Gastrocnemius medialis (tissue), 4 donors: ENCODE results near the gene TNFAIP3. TPM values are rescaled to one million over a fixed set of nuclear protein-coding genes. Genes with fewer than 3 reads are reported as not detected.

ENCODE experiments used
- ATAC-seq, 2 donors: fragments of 150-250 bp; one replicate each; pipeline ENCODE4 v1.9.1; 2016
- DNase-seq, 2 donors: peaks; one replicate each; pipeline ENCODE4 v3.0.0-alpha.2; 2019
- H3K27ac ChIP-seq, 4 donors: fragments of 200-600 bp; sonication (generic); 1 replicate in 1 of 4; 2 replicates in 3 of 4; pipeline ENCODE4 v1.5.1; 2016 to 2018; ENCODE audit warnings: mild to moderate bottlenecking in 2 of 4, moderate library complexity in 1 of 4
- H3K27me3 ChIP-seq, 3 donors: fragments of 200-600 bp; sonication (generic) in 2 of 3; 1 replicate in 1 of 3; 2 replicates in 2 of 3; pipeline versions ENCODE4 v1.5.1 to v1.6.0; 2016 to 2019; ENCODE audit warnings: mild to moderate bottlenecking in 1 of 3, moderate library complexity in 1 of 3
- H3K36me3 ChIP-seq, 2 donors: fragments of 200-600 bp; sonication (generic) in 1 of 2; one replicate each; pipeline ENCODE4 v1.5.1; 2017 to 2018
- H3K4me1 ChIP-seq, 2 donors: fragments of 200-600 bp; sonication (generic) in 1 of 2; one replicate each; pipeline ENCODE4 v1.5.1; 2016 to 2017; ENCODE audit warnings: mild to moderate bottlenecking in 2 of 2
- H3K4me3 ChIP-seq, 4 donors: fragments of 200-600 bp; sonication (generic) in 3 of 4; 1 replicate in 1 of 4; 2 replicates in 3 of 4; pipeline ENCODE4 v1.5.1; 2016 to 2019; ENCODE audit warnings: mild to moderate bottlenecking in 2 of 4
- H3K9me3 ChIP-seq, 3 donors: fragments of 200-600 bp; sonication (generic) in 2 of 3; 1 replicate in 1 of 3; 2 replicates in 2 of 3; pipeline ENCODE4 v1.5.1; 2016 to 2019
- POLR2A ChIP-seq, 2 donors: fragments of 450-650 bp; IDR thresholded peaks; one replicate each; pipeline ENCODE4 v1.6.1; 2017; ENCODE audit warnings: antibody characterized with exemption in 2 of 2, mild to moderate bottlenecking in 2 of 2, moderate library complexity in 2 of 2
- in situ Hi-C, 4 donors: fragments of 200-750 bp; cut with MboI; loops; one replicate each; pipeline versions ENCODE4 v1.15.0 to v1.8.0; 2017; ENCODE audit warnings: low sequenced_read_pairs in 4 of 4
- intact Hi-C: fragments of 100-400 bp; cut with DNase I; formaldehyde crosslinking; loops from one replicate; pipeline ENCODE4 v1.15.1; 2023; ENCODE audit warnings: low total_unique reads
- total RNA-seq, 4 donors: library from RNA; depleted of rRNA; stranded (reverse); fragments of >200 nt; gene quantifications; one replicate each; pipeline versions ENCODE4 v1.1.0 to v1.2.3, GENCODE V29; 2016
- TF ChIP-seq, protein P1 (sequence below), 5 experiments: fragments of 450-650 bp in 3 of 5; fragments of 200-600 bp in 2 of 5; sonication (generic) in 2 of 5; IDR thresholded peaks in 4 of 5; conservative IDR thresholded peaks in 1 of 5; 1 replicate in 4 of 5; 2 replicates in 1 of 5; pipeline ENCODE4 v1.5.1; 2016 to 2019; ENCODE audit warnings: antibody characterized with exemption in 5 of 5, mild to moderate bottlenecking in 3 of 5, moderate library complexity in 3 of 5

The TNFAIP3 gene
- total RNA-seq, 4 donors from 2014 or later = 2.6 to 7.1 (median 4.7) TPM

DNA sequence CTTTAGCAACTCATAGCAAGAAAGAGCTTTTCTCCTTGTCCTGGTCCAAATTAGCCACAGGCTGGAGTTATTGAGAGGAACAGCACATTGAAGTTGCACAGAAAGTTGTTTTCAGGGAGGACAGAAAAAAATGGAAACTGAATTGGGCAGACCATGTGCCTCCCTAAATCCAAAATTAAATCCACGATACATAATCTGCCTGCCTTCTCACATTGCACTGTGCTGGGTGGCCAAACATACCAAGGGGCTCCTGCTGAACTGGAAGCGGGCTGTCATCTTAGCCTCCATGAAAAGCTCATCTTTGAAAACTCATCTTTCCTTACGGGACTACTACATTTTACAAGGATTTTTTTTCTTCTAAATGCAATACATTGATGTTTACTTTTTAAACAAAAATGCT is 59.9 kb downstream of the TNFAIP3 start:
- ATAC-seq (peak; percentile 60 to 63), DNase-seq (no peak)
- Histone ChIP-seq H3K9me3 (no peaks in the 10 kb centered on the region), H3K27ac (peak overlapping the region in 3 of 4 donors; percentile 27 to 57 (median 32)), H3K4me1 (peaks cover 21 to 26% of the 10 kb centered on the region in 2 donors), H3K27me3 (no peaks in the 10 kb centered on the region), H3K4me3 (no peak overlapping the region), H3K36me3 (no peaks in the 10 kb centered on the region)
- TF ChIP-seq, protein P1, sequence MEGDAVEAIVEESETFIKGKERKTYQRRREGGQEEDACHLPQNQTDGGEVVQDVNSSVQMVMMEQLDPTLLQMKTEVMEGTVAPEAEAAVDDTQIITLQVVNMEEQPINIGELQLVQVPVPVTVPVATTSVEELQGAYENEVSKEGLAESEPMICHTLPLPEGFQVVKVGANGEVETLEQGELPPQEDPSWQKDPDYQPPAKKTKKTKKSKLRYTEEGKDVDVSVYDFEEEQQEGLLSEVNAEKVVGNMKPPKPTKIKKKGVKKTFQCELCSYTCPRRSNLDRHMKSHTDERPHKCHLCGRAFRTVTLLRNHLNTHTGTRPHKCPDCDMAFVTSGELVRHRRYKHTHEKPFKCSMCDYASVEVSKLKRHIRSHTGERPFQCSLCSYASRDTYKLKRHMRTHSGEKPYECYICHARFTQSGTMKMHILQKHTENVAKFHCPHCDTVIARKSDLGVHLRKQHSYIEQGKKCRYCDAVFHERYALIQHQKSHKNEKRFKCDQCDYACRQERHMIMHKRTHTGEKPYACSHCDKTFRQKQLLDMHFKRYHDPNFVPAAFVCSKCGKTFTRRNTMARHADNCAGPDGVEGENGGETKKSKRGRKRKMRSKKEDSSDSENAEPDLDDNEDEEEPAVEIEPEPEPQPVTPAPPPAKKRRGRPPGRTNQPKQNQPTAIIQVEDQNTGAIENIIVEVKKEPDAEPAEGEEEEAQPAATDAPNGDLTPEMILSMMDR (IDR thresholded peaks at IDR 0.05 in 4 of 5, conservative IDR thresholded peaks at IDR 0.05 in 1 of 5) = no peak
- no peak for TF ChIP-seq POLR2A (IDR thresholded peaks at IDR 0.05)
- in situ Hi-C loops = no loop called here
- intact Hi-C loops = no loop called here

DNA sequence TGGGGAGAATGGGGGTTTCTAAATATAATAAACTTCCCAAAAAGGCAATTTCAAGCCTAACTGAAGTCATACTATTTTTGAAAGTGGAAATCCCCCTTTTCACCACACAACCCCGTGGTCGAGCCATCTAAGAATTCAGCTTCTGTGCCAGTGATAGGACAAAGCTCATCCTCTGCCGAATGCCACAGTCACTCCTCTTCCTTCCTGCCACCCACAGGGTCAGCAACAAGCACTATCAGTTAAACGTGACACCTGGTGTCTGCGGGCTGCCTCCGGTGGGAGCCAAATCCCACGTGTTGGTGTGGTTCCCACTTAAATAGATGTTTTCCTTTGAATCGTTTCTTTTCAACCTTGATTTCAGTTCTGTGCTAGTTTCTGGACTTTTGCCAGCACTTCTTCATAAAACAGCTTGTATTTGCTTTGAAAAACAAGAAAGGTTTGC is 60.7 kb downstream of the TNFAIP3 start:
- Histone ChIP-seq H3K9me3 (no peaks in the 10 kb centered on the region), H3K36me3 (no peaks in the 10 kb centered on the region), H3K4me3 (no peak overlapping the region), H3K4me1 (peaks cover 21 to 26% of the 10 kb centered on the region in 2 donors), H3K27ac (no peak overlapping the region), H3K27me3 (no peaks in the 10 kb centered on the region)
- TF ChIP-seq, protein P1 (IDR thresholded peaks at IDR 0.05 in 4 of 5, conservative IDR thresholded peaks at IDR 0.05 in 1 of 5) = no peak
- DNase-seq (no peak), ATAC-seq (no peak)
- intact Hi-C loops = no loop called here
- in situ Hi-C loops = no loop called here

DNA sequence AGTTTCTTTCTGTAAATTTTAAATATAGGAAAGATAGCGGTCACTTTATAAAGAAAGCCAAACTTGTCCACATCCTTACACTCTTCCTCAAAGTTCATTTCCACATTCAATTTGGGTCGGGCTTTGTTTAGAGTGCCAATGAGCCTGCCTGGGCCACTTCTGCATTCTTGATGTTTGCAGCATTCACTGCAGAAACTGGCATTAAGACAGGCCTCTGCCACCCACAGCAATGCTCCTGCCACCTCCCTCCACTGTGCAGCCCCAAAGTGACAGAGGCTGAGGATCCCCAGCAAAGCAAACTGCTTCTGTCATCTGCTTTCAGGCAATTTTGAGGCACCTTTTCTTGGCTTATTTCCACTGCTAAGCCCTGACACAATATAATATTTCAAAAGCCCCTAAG is 61.2 kb downstream of the TNFAIP3 start:
- Histone ChIP-seq H3K27ac (no peak overlapping the region), H3K27me3 (no peaks in the 10 kb centered on the region), H3K9me3 (no peaks in the 10 kb centered on the region), H3K4me1 (peaks cover 21 to 26% of the 10 kb centered on the region in 2 donors), H3K4me3 (no peak overlapping the region), H3K36me3 (no peaks in the 10 kb centered on the region)
- in situ Hi-C loops (no loop called here), intact Hi-C loops (no loop called here)
- DNase-seq (peak in 1 of 2 donors; percentile 23), ATAC-seq (no peak)
- no peak for TF ChIP-seq POLR2A (IDR thresholded peaks at IDR 0.05)
- TF ChIP-seq, protein P1 (IDR thresholded peaks at IDR 0.05 in 4 of 5, conservative IDR thresholded peaks at IDR 0.05 in 1 of 5) = no peak

DNA sequence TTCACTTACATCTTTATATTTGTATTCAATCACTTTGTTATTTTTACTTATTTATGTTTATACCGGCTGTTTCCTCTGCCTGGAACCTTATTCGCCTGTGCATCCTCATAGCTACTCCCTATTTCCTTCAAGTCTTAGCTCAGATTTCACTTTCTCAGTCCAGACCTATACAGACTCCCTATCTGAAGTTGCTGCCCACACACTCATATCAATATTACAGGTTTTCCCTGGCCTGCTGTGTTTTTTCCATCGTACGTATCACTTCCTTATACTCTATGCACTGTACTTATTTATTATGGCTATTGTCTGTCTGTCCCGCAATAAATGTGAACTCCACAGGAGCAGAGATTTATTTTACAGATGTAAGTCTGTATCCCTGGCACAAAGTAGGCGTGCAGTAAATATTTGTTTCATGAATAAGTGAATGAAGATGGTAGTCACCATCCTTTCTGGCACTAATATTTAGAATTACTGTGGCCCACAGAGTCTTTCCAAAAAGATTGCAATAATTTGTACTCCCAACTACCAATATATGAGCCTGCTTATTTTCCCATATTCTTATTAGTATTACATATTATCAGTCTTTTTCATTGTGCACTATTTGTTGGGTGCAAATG is 64.9 kb downstream of the TNFAIP3 start:
- Histone ChIP-seq H3K4me1 (peaks cover 16 to 21% of the 10 kb centered on the region in 2 donors), H3K9me3 (no peaks in the 10 kb centered on the region), H3K36me3 (no peaks in the 10 kb centered on the region), H3K4me3 (no peak overlapping the region), H3K27ac (peak overlapping the region in 1 of 4 donors; percentile 2), H3K27me3 (no peaks in the 10 kb centered on the region)
- TF ChIP-seq POLR2A (IDR thresholded peaks at IDR 0.05) = no peak
- TF ChIP-seq, protein P1 (IDR thresholded peaks at IDR 0.05 in 4 of 5, conservative IDR thresholded peaks at IDR 0.05 in 1 of 5) = no peak
- intact Hi-C loops (loop anchor here (5.0 kb wide), 1 partner anchor 60 kb away; no protein-coding TSS in a partner anchor), in situ Hi-C loops (no loop called here)
- no peak for DNase-seq
- ATAC-seq = no peak

Other genes starting within 250 kb of the TNFAIP3 start
- gene PERP, start 240.2 kb downstream of the TNFAIP3 start, total RNA-seq = 1 to 10 TPM; 1.5 to 3.1 (median 2.1) TPM